ENCODE measurements around the gene GFY.

The GFY gene

GRCh38 chr19:49415102-49415809 lies 9.9 kb upstream of the GFY start:
- Histone ChIP-seq H3K4me2 (ENCODE audit: low read depth, low read length, poor library complexity, severe bottlenecking) (no peak overlapping the region), H3K79me2 (ENCODE audit: insufficient read depth, low read length) (no peaks in the 10 kb centered on the region), H3K27me3 (ENCODE audit: low read length) (no peaks in the 10 kb centered on the region), H4K20me1 (ENCODE audit: low read depth, low read length) (no peaks in the 10 kb centered on the region), H3K9me2 (replicated peaks; ENCODE audit: insufficient read depth, low read length) (no peaks in the 10 kb centered on the region), H3K36me3 (ENCODE audit: low read length) (no peaks in the 10 kb centered on the region), H3K4me3 (ENCODE audit: insufficient read depth, low read length, poor library complexity, severe bottlenecking) (no peak overlapping the region), H3F3A (ENCODE audit: insufficient read depth) (no peaks in the 10 kb centered on the region), H3K27ac (ENCODE audit: low read depth, low read length) (no peak overlapping the region), H3K9me3 (ENCODE audit: insufficient read depth, low read length) (no peaks in the 10 kb centered on the region), H3K9ac (ENCODE audit: low read length) (no peak overlapping the region), H2AFZ (ENCODE audit: low read depth, low read length, severe bottlenecking) (no peak overlapping the region)
- no peak for TF ChIP-seq EZH2phosphoT487 (conservative IDR thresholded peaks at IDR 0.05; ENCODE audit: low read length)
- TF ChIP-seq CTCF (IDR thresholded peaks at IDR 0.05; ENCODE audit: insufficient read depth, low read length, poor library complexity, severe bottlenecking): no peak

- H3K27me3 ChIP-seq (ENCODE audit: low read length): no peaks in the 10 kb centered on the region
- no peaks in the 10 kb centered on the region for H3F3A ChIP-seq (ENCODE audit: insufficient read depth)
- no peaks in the 10 kb centered on the region for H3K9me3 ChIP-seq (ENCODE audit: insufficient read depth, low read length)
- TF ChIP-seq CTCF (IDR thresholded peaks at IDR 0.05; ENCODE audit: insufficient read depth, low read length, poor library complexity, severe bottlenecking): no peak
- TF ChIP-seq EZH2phosphoT487 (conservative IDR thresholded peaks at IDR 0.05; ENCODE audit: low read length): no peak
- H3K9ac ChIP-seq (ENCODE audit: low read length): no peak overlapping the region
- H4K20me1 ChIP-seq (ENCODE audit: low read depth, low read length): no peaks in the 10 kb centered on the region
- H3K4me2 ChIP-seq (ENCODE audit: low read depth, low read length, poor library complexity, severe bottlenecking): no peak overlapping the region
- H3K9me2 ChIP-seq (replicated peaks; ENCODE audit: insufficient read depth, low read length): no peaks in the 10 kb centered on the region
- no peaks in the 10 kb centered on the region for H3K36me3 ChIP-seq (ENCODE audit: low read length)
- no peak overlapping the region for H2AFZ ChIP-seq (ENCODE audit: low read depth, low read length, severe bottlenecking)
- no peak overlapping the region for H3K4me3 ChIP-seq (ENCODE audit: insufficient read depth, low read length, poor library complexity, severe bottlenecking)
- no peak overlapping the region for H3K27ac ChIP-seq (ENCODE audit: low read depth, low read length)
- H3K79me2 ChIP-seq (ENCODE audit: insufficient read depth, low read length): no peaks in the 10 kb centered on the region
These were observed 9.4 kb upstream of the GFY start for GRCh38 chr19:49415810-49416200.

GRCh38 chr19:49417088-49417487 lies 8.1 kb upstream of the GFY start:
- H3K79me2 ChIP-seq (ENCODE audit: insufficient read depth, low read length): no peaks in the 10 kb centered on the region
- no peaks in the 10 kb centered on the region for H3K27me3 ChIP-seq (ENCODE audit: low read length)
- no peaks in the 10 kb centered on the region for H3K36me3 ChIP-seq (ENCODE audit: low read length)
- no peak overlapping the region for H3K4me3 ChIP-seq (ENCODE audit: insufficient read depth, low read length, poor library complexity, severe bottlenecking)
- no peak overlapping the region for H2AFZ ChIP-seq (ENCODE audit: low read depth, low read length, severe bottlenecking)
- H3F3A ChIP-seq (ENCODE audit: insufficient read depth): no peaks in the 10 kb centered on the region
- H3K9ac ChIP-seq (ENCODE audit: low read length): no peak overlapping the region
- TF ChIP-seq EZH2phosphoT487 (conservative IDR thresholded peaks at IDR 0.05; ENCODE audit: low read length): no peak
- no peak for TF ChIP-seq CTCF (IDR thresholded peaks at IDR 0.05; ENCODE audit: insufficient read depth, low read length, poor library complexity, severe bottlenecking)
- no peak overlapping the region for H3K4me2 ChIP-seq (ENCODE audit: low read depth, low read length, poor library complexity, severe bottlenecking)
- no peaks in the 10 kb centered on the region for H4K20me1 ChIP-seq (ENCODE audit: low read depth, low read length)
- H3K9me2 ChIP-seq (replicated peaks; ENCODE audit: insufficient read depth, low read length): no peaks in the 10 kb centered on the region
- no peaks in the 10 kb centered on the region for H3K9me3 ChIP-seq (ENCODE audit: insufficient read depth, low read length)
- H3K27ac ChIP-seq (ENCODE audit: low read depth, low read length): no peak overlapping the region

Data from SU-DHL-6 (cell line).